H9 (cell line): Measurements from ENCODE around the gene PCDH9. TPM values are rescaled to one million over a fixed set of nuclear protein-coding genes. Genes with fewer than 3 reads are reported as not detected.

Experiments
- DNase-seq: peaks from one replicate; pipeline ENCODE4 v3.0.0-alpha.2; 2017
- H2AFZ ChIP-seq: one replicate; pipeline ENCODE4 v1.6.1; 2013; ENCODE audit warnings: mild to moderate bottlenecking, low read length, control low read depth, moderate library complexity
- H2AK5ac ChIP-seq: 2 replicates; pipeline ENCODE4 v1.6.1; 2013; ENCODE audit warnings: low read length, control low read depth, mixed read lengths; ENCODE audit not compliant: insufficient read length
- H2BK120ac ChIP-seq: one replicate; pipeline ENCODE4 v1.6.1; 2013; ENCODE audit warnings: low read depth, mild to moderate bottlenecking, low read length, control low read depth, inconsistent platforms; ENCODE audit not compliant: poor library complexity, severe bottlenecking
- H2BK12ac ChIP-seq: 2 replicates; pipeline ENCODE4 v1.6.1; 2013; ENCODE audit warnings: low read length, control low read depth, mixed read lengths, low read depth; ENCODE audit not compliant: insufficient read length
- H2BK15ac ChIP-seq: 2 replicates; pipeline ENCODE4 v1.6.1; 2013; ENCODE audit warnings: low read depth, low read length, control low read depth
- H2BK20ac ChIP-seq: one replicate; pipeline ENCODE4 v1.6.1; 2013; ENCODE audit warnings: low read depth, mild to moderate bottlenecking, low read length, control low read depth, inconsistent platforms; ENCODE audit not compliant: poor library complexity, severe bottlenecking
- H2BK5ac ChIP-seq: 2 replicates; pipeline ENCODE4 v1.6.1; 2013; ENCODE audit warnings: low read length, control low read depth, mixed read lengths; ENCODE audit not compliant: insufficient read length
- H3K14ac ChIP-seq: 2 replicates; pipeline ENCODE4 v1.6.1; 2013; ENCODE audit warnings: low read length, control low read depth; ENCODE audit not compliant: insufficient read depth
- H3K18ac ChIP-seq: 2 replicates; pipeline ENCODE4 v1.6.1; 2013; ENCODE audit warnings: low read depth, mild to moderate bottlenecking, mixed read lengths, low read length, control low read depth; ENCODE audit not compliant: insufficient read length
- H3K23ac ChIP-seq: 2 replicates; pipeline ENCODE4 v1.6.1; 2013; ENCODE audit warnings: low read length, control low read depth, mixed read lengths, low read depth; ENCODE audit not compliant: insufficient read length
- H3K23me2 ChIP-seq: 2 replicates; pipeline ENCODE4 v1.6.1; 2013; ENCODE audit warnings: low read depth, mild to moderate bottlenecking, mixed read lengths, low read length, control low read depth; ENCODE audit not compliant: insufficient read length, poor library complexity, severe bottlenecking
- H3K27ac ChIP-seq: 2 replicates; pipeline ENCODE4 v1.5.1; 2013; ENCODE audit warnings: low read length, control low read depth, mixed read lengths, low read depth; ENCODE audit not compliant: insufficient read length
- H3K27me3 ChIP-seq: 2 replicates; pipeline ENCODE4 v1.6.1; 2013; ENCODE audit warnings: low read length, control low read depth, inconsistent platforms; ENCODE audit not compliant: insufficient read depth
- H3K4ac ChIP-seq: 2 replicates; pipeline ENCODE4 v1.6.1; 2013; ENCODE audit warnings: low read depth, mild to moderate bottlenecking, control low read depth, inconsistent platforms, low read length, moderate library complexity
- H3K4me1 ChIP-seq: 2 replicates; pipeline ENCODE4 v1.6.1; 2013; ENCODE audit warnings: low read length, control low read depth, inconsistent platforms; ENCODE audit not compliant: insufficient read depth
- H3K4me2 ChIP-seq: 2 replicates; pipeline ENCODE4 v1.6.1; 2013; ENCODE audit warnings: low read length, control low read depth, mixed read lengths; ENCODE audit not compliant: insufficient read length, insufficient read depth
- H3K56ac ChIP-seq: 2 replicates; pipeline ENCODE4 v1.6.1; 2013; ENCODE audit warnings: low read depth, mild to moderate bottlenecking, mixed read lengths, low read length, control low read depth; ENCODE audit not compliant: insufficient read length
- H3K79me1 ChIP-seq: 2 replicates; pipeline ENCODE4 v1.6.1; 2013; ENCODE audit warnings: low read depth, mild to moderate bottlenecking, moderate library complexity, low read length, control low read depth, inconsistent platforms; ENCODE audit not compliant: insufficient read depth, poor library complexity, severe bottlenecking
- H3K79me2 ChIP-seq: 2 replicates; pipeline ENCODE4 v1.6.1; 2013; ENCODE audit warnings: low read length, control low read depth, inconsistent platforms; ENCODE audit not compliant: insufficient read depth
- H3K9ac ChIP-seq: 2 replicates; pipeline ENCODE4 v1.6.1; 2013; ENCODE audit warnings: low read length, control low read depth, mixed read lengths; ENCODE audit not compliant: insufficient read length; ENCODE audit errors: extremely low read depth
- H3K9me3 ChIP-seq: one replicate; pipeline ENCODE4 v1.6.1; 2013; ENCODE audit warnings: low read depth, low read length, inconsistent platforms; ENCODE audit not compliant: control insufficient read depth
- H3T11ph ChIP-seq: one replicate; pipeline ENCODE4 v1.6.1; 2013; ENCODE audit warnings: mild to moderate bottlenecking, low read length, control low read depth, inconsistent platforms
- H4K20me1 ChIP-seq: one replicate; pipeline ENCODE4 v1.6.1; 2013; ENCODE audit not compliant: control insufficient read depth, insufficient read length, insufficient read depth
- H4K5ac ChIP-seq: 2 replicates; pipeline ENCODE4 v1.6.1; 2013; ENCODE audit warnings: low read depth, mild to moderate bottlenecking, mixed read lengths, low read length, control low read depth; ENCODE audit not compliant: insufficient read length
- H4K8ac ChIP-seq: replicated peaks from 2 replicates; pipeline ENCODE4 v1.6.1; 2013; ENCODE audit warnings: low read length, control low read depth, mixed read lengths, low read depth; ENCODE audit not compliant: insufficient read length
- H4K91ac ChIP-seq: 2 replicates; pipeline ENCODE4 v1.6.1; 2013; ENCODE audit warnings: low read depth, mild to moderate bottlenecking, moderate library complexity, mixed read lengths, low read length, control low read depth; ENCODE audit not compliant: insufficient read length
- H3K27ac Mint-ChIP-seq, 3 experiments: 2 replicates in 2 of 3; 3 replicates in 1 of 3; pipeline ENCODE4 v1.8.0; 2020 to 2021; ENCODE audit warnings: mixed read lengths in 3 of 3, mild to moderate bottlenecking in 1 of 3, moderate library complexity in 1 of 3
- H3K27me3 Mint-ChIP-seq: 2 replicates; pipeline ENCODE4 v1.8.0; 2021; ENCODE audit warnings: low read depth, mild to moderate bottlenecking, moderate library complexity, mixed read lengths
- H3K36me3 Mint-ChIP-seq, 3 experiments: 2 replicates in 2 of 3; 3 replicates in 1 of 3; pipeline ENCODE4 v1.8.0; 2020 to 2021; ENCODE audit warnings: low read depth in 3 of 3, mixed read lengths in 3 of 3; ENCODE audit not compliant: insufficient read depth in 1 of 3
- H3K4me1 Mint-ChIP-seq, 2 experiments: 2 replicates each; pipeline ENCODE4 v1.8.0; 2020; ENCODE audit warnings: mixed read lengths in 2 of 2
- H3K4me3 Mint-ChIP-seq, 2 experiments: 2 replicates in 1 of 2; 3 replicates in 1 of 2; pipeline ENCODE4 v1.8.0; 2020 to 2021; ENCODE audit warnings: mild to moderate bottlenecking in 2 of 2, mixed read lengths in 2 of 2, moderate library complexity in 1 of 2
- H3K9me3 Mint-ChIP-seq, 2 experiments: 2 replicates in 1 of 2; 3 replicates in 1 of 2; pipeline ENCODE4 v1.8.0; 2020; ENCODE audit warnings: mild to moderate bottlenecking in 2 of 2, mixed read lengths in 2 of 2, moderate library complexity in 1 of 2
- WGBS: extraction: QIAGEN DNeasy Blood & Tissue Kit; methylation state at CpG from one replicate; pipeline ENCODE4 v1.1.7; 2013; ENCODE audit warnings: missing lambda C conversion rate, low lambda C conversion rate, mixed read lengths; ENCODE audit not compliant: insufficient read length; ENCODE audit errors: extremely low coverage; 5-methylcytosine and 5-hydroxymethylcytosine counted together
- total RNA-seq: library from RNA; stranded (reverse); gene quantifications from 2 replicates; pipeline ENCODE4 v1.2.1, GENCODE V29; 2021
- TF ChIP-seq, protein P1 (sequence below): fragments of 200-600 bp; sonication (generic); conservative IDR thresholded peaks from 3 replicates; pipeline ENCODE4 v1.8.0; 2021; ENCODE audit warnings: antibody characterized with exemption, mild to moderate bottlenecking

Gene PCDH9
- total RNA-seq, 1 experiment from 2014 or later = 0.11 TPM

DNA sequence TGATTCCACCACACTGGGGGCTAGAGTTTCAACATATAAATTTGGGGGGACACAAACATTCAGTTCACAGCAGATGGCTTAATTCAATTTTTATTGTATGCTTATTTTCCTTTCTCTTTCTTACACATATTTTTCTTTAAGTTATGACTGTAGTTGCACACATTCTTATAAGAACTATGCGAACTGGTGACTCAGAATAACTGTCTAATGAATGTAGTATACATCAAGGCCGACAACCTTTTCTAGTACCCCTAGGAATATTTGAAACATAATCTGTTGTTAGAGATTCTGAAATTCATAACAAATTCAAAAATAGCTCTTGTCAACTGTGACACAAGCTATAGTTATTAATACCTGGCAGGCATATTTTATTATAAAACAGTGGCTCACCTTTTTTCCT lies 695.6 kb downstream of the PCDH9 start:
- H3K27me3 ChIP-seq = no peaks in the 10 kb centered on the region
- H4K8ac ChIP-seq = no peak overlapping the region
- H3K79me2 ChIP-seq = no peaks in the 10 kb centered on the region
- no peak overlapping the region for H2AFZ ChIP-seq
- WGBS = no CpG with 5 or more reads among the region's 2 CpGs
- H3K56ac ChIP-seq = no peak overlapping the region
- no peak overlapping the region for H2BK12ac ChIP-seq
- H4K91ac ChIP-seq = no peak overlapping the region
- no peak overlapping the region for H2BK120ac ChIP-seq
- no peaks in the 10 kb centered on the region for H3K9me3 Mint-ChIP-seq
- no peak overlapping the region for H3K18ac ChIP-seq
- no peak overlapping the region for H3K27ac ChIP-seq
- H2BK5ac ChIP-seq = no peak overlapping the region
- no peaks in the 10 kb centered on the region for H3K4me1 ChIP-seq
- H3K4ac ChIP-seq = no peak overlapping the region
- peaks cover 19 to 24% of the 10 kb centered on the region in 2 experiments for H3K4me1 Mint-ChIP-seq
- H3K9ac ChIP-seq = no peak overlapping the region
- no peaks in the 10 kb centered on the region for H3K27me3 Mint-ChIP-seq
- no peak overlapping the region for H2AK5ac ChIP-seq
- no peak for DNase-seq
- no peaks in the 10 kb centered on the region for H3K36me3 Mint-ChIP-seq
- no peak overlapping the region for H2BK20ac ChIP-seq
- H3T11ph ChIP-seq = no peak overlapping the region
- H3K4me3 Mint-ChIP-seq = no peak overlapping the region
- H3K23me2 ChIP-seq = no peaks in the 10 kb centered on the region
- no peak overlapping the region for H3K23ac ChIP-seq
- H3K27ac Mint-ChIP-seq = no peak overlapping the region
- H3K79me1 ChIP-seq = no peaks in the 10 kb centered on the region
- no peak overlapping the region for H2BK15ac ChIP-seq
- H4K20me1 ChIP-seq = no peaks in the 10 kb centered on the region
- TF ChIP-seq, protein P1, sequence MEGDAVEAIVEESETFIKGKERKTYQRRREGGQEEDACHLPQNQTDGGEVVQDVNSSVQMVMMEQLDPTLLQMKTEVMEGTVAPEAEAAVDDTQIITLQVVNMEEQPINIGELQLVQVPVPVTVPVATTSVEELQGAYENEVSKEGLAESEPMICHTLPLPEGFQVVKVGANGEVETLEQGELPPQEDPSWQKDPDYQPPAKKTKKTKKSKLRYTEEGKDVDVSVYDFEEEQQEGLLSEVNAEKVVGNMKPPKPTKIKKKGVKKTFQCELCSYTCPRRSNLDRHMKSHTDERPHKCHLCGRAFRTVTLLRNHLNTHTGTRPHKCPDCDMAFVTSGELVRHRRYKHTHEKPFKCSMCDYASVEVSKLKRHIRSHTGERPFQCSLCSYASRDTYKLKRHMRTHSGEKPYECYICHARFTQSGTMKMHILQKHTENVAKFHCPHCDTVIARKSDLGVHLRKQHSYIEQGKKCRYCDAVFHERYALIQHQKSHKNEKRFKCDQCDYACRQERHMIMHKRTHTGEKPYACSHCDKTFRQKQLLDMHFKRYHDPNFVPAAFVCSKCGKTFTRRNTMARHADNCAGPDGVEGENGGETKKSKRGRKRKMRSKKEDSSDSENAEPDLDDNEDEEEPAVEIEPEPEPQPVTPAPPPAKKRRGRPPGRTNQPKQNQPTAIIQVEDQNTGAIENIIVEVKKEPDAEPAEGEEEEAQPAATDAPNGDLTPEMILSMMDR = no peak
- H3K14ac ChIP-seq = no peak overlapping the region
- no peak overlapping the region for H4K5ac ChIP-seq
- no peak overlapping the region for H3K4me2 ChIP-seq
- H3K9me3 ChIP-seq = no peaks in the 10 kb centered on the region
